NB4 (cell line): Measurements from ENCODE around the gene FEM1B.

Source experiments
- DNase-seq: peaks from one replicate; pipeline ENCODE4 v3.0.0; 2010; ENCODE audit warnings: low read depth
- H3K4me3 ChIP-seq: one replicate; pipeline ENCODE4 v1.5.1; 2011; ENCODE audit warnings: mild to moderate bottlenecking, low read depth, low read length, moderate library complexity
- CTCF ChIP-seq: IDR thresholded peaks from one replicate; pipeline ENCODE4 v1.5.1; 2012; ENCODE audit warnings: low read depth, low read length
- MAX ChIP-seq: IDR thresholded peaks from 2 replicates; pipeline ENCODE4 v1.6.1; 2011; ENCODE audit warnings: low read depth, low read length
- MYC ChIP-seq: IDR thresholded peaks from 2 replicates; pipeline ENCODE4 v1.6.1; 2011; ENCODE audit warnings: low read depth, low read length
- POLR2A ChIP-seq: IDR thresholded peaks from 2 replicates; pipeline ENCODE4 v1.6.1; 2011; ENCODE audit warnings: mild to moderate bottlenecking; ENCODE audit not compliant: insufficient read length; ENCODE audit errors: extremely low read depth

FEM1B gene

GRCh38 chr15:68344600-68344999 is 67.1 kb downstream of the FEM1B start:
- DNase-seq: no peak
- TF ChIP-seq POLR2A (no peak), MAX (no peak), MYC (no peak), CTCF (no peak)
- no peak overlapping the region for H3K4me3 ChIP-seq
